ENCODE measurements around the gene MIPOL1. TPM values are rescaled to one million over a fixed set of nuclear protein-coding genes. Genes with fewer than 3 reads are reported as not detected.

Gene MIPOL1
- total and polyA plus RNA-seq, 9 of the 15 experiments (the other 6 are each of a cell fraction or from before 2014, with no cell fraction given) = 6.7 to 21.9 (median 12.4) TPM

DNA sequence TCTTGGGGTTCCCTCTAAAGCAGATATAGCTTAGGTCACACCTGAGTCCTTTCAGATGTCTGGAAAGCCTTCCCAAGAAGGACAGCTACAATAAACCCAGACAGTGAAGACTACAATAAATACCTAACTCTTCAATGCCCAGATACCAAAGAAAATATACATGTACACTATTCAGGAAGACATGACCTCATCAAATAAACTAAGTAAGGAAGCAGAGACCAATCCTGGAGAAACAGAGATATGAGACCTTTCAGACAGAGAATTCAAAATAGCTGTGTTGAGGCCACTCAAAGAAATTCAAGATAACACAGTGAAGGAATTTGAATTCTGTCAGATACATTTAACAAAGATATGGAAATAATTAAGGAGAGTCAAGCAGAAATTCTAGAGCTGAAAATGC, 15.3 kb downstream of the MIPOL1 start:
- in situ Hi-C loops (cut with MboI) = no loop called here
- ChIA-PET CTCF (ENCODE audit: low intra/inter-chr PET ratio) (no interaction called here), POLR2A (no interaction called here)
- H3K4me1 ChIP-seq (replicated peaks in 1 of 2; ENCODE audit: control insufficient read depth in 2 of 2, insufficient read depth in 2 of 2, low read length in 2 of 2) = no peaks in the 10 kb centered on the region
- BruUV-seq (replicated peaks) = no TSS peak
- no peak overlapping the region for H3K4me3 ChIP-seq
- intact Hi-C loops (cut with micrococcal nuclease) = no loop called here
- H3K27me3 ChIP-seq (ENCODE audit: control insufficient read depth in 2 of 2, insufficient read depth in 2 of 2, low read length in 2 of 2) = no peaks in the 10 kb centered on the region
- no peaks in the 10 kb centered on the region for H3K36me3 ChIP-seq (ENCODE audit: control insufficient read depth, insufficient read depth, low read length)
- no peaks in the 10 kb centered on the region for H4K20me1 ChIP-seq (replicated peaks; ENCODE audit: control insufficient read depth, insufficient read depth, low read length)
- no peaks in the 10 kb centered on the region for H3K9me1 ChIP-seq (ENCODE audit: control insufficient read depth, insufficient read depth, low read length)
- ATAC-seq (no peak), FAIRE-seq (no peak), DNase-seq (ENCODE audit: extremely low read depth in 1 of 4, low spot score in 3 of 4) (no peak)
- H3K4me2 ChIP-seq (ENCODE audit: insufficient read depth, low read length) = no peak overlapping the region
- H3K9ac ChIP-seq (ENCODE audit: insufficient read depth in 1 of 2, low read depth in 2 of 2, low read length in 2 of 2) = no peak overlapping the region
- TF ChIP-seq FOSL1 (tag; conservative IDR thresholded peaks at IDR 0.05) = no peak
- H3K9me3 ChIP-seq (replicated peaks; ENCODE audit: control insufficient read depth, insufficient read depth, low read depth, low read length) = peaks cover 1% of the 10 kb centered on the region; the same call in 1 of the 2 replicates
- no peak overlapping the region for H3K27ac ChIP-seq (ENCODE audit: extremely low read depth, low read depth, low read length)
- no peak overlapping the region for H2AFZ ChIP-seq (ENCODE audit: low read depth, low read length)
- H3K79me2 ChIP-seq (ENCODE audit: control insufficient read depth, insufficient read depth, low read length) = no peaks in the 10 kb centered on the region; the same call in 2 of the 3 replicates

DNA sequence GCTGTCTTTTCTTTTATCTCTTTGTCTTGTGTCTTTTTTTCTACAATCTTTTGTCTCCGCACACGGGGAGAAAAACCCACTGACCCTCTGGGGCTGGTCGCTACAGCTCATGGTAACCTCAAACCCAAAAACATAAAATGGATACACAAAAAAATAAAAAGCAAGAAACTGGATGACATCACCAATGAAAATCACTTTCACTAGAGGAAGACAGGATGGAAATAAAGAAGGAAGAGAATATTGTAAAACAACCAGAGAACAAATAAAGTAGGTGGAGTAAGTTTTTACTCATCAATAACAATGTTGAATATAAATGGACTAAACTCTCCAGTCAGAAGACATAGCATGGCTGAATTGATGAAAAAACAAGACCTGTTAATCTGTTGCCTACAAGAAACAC, 17.6 kb downstream of the MIPOL1 start:
- Histone ChIP-seq H3K4me3 (no peak overlapping the region), H3K36me3 (ENCODE audit: control insufficient read depth, insufficient read depth, low read length) (no peaks in the 10 kb centered on the region), H3K27ac (ENCODE audit: extremely low read depth, low read depth, low read length) (no peak overlapping the region), H3K9ac (ENCODE audit: insufficient read depth in 1 of 2, low read depth in 2 of 2, low read length in 2 of 2) (no peak overlapping the region), H3K9me1 (ENCODE audit: control insufficient read depth, insufficient read depth, low read length) (no peaks in the 10 kb centered on the region), H2AFZ (ENCODE audit: low read depth, low read length) (no peak overlapping the region), H3K79me2 (ENCODE audit: control insufficient read depth, insufficient read depth, low read length) (no peaks in the 10 kb centered on the region), H3K4me2 (ENCODE audit: insufficient read depth, low read length) (no peak overlapping the region), H3K27me3 (ENCODE audit: control insufficient read depth in 2 of 2, insufficient read depth in 2 of 2, low read length in 2 of 2) (no peaks in the 10 kb centered on the region), H3K9me3 (replicated peaks; ENCODE audit: control insufficient read depth, insufficient read depth, low read depth, low read length) (peaks cover 1% of the 10 kb centered on the region; the same call in 1 of the 2 replicates), H3K4me1 (replicated peaks in 1 of 2; ENCODE audit: control insufficient read depth in 2 of 2, insufficient read depth in 2 of 2, low read length in 2 of 2) (no peaks in the 10 kb centered on the region), H4K20me1 (replicated peaks; ENCODE audit: control insufficient read depth, insufficient read depth, low read length) (no peaks in the 10 kb centered on the region)
- CTCF ChIA-PET (ENCODE audit: low intra/inter-chr PET ratio) = no interaction called here
- POLR2A ChIA-PET = no interaction called here
- TF ChIP-seq FOXA1 (IDR thresholded peaks at IDR 0.05; ENCODE audit: borderline replicate concordance) (no peak), HMG20A (CRISPR knock-in tag; conservative IDR thresholded peaks at IDR 0.05) (no peak), FOXP1 (CRISPR knock-in tag; IDR thresholded peaks at IDR 0.05) (no peak), ZNF165 (CRISPR knock-in tag; IDR thresholded peaks at IDR 0.05; ENCODE audit: borderline replicate concordance) (no peak), LEF1 (IDR thresholded peaks at IDR 0.05) (no peak), FOS (IDR thresholded peaks at IDR 0.05; ENCODE audit: extremely low read depth, insufficient read length) (no peak), NCOR1 (IDR thresholded peaks at IDR 0.05) (no peak), SIRT6 (IDR thresholded peaks at IDR 0.05; ENCODE audit: low read depth, low read length) (no peak), NONO (IDR thresholded peaks at IDR 0.05; ENCODE audit: low read depth in 2 of 2, low read length in 1 of 2) (no peak)
- TF ChIP-seq, protein P1, sequence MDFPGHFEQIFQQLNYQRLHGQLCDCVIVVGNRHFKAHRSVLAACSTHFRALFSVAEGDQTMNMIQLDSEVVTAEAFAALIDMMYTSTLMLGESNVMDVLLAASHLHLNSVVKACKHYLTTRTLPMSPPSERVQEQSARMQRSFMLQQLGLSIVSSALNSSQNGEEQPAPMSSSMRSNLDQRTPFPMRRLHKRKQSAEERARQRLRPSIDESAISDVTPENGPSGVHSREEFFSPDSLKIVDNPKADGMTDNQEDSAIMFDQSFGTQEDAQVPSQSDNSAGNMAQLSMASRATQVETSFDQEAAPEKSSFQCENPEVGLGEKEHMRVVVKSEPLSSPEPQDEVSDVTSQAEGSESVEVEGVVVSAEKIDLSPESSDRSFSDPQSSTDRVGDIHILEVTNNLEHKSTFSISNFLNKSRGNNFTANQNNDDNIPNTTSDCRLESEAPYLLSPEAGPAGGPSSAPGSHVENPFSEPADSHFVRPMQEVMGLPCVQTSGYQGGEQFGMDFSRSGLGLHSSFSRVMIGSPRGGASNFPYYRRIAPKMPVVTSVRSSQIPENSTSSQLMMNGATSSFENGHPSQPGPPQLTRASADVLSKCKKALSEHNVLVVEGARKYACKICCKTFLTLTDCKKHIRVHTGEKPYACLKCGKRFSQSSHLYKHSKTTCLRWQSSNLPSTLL (IDR thresholded peaks at IDR 0.05) = no peak
- TF ChIP-seq, protein P2, sequence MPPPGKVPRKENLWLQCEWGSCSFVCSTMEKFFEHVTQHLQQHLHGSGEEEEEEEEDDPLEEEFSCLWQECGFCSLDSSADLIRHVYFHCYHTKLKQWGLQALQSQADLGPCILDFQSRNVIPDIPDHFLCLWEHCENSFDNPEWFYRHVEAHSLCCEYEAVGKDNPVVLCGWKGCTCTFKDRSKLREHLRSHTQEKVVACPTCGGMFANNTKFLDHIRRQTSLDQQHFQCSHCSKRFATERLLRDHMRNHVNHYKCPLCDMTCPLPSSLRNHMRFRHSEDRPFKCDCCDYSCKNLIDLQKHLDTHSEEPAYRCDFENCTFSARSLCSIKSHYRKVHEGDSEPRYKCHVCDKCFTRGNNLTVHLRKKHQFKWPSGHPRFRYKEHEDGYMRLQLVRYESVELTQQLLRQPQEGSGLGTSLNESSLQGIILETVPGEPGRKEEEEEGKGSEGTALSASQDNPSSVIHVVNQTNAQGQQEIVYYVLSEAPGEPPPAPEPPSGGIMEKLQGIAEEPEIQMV (tag; conservative IDR thresholded peaks at IDR 0.05; ENCODE audit: low read depth) = no peak
- no peak for DNase-seq (ENCODE audit: extremely low read depth in 1 of 4, low spot score in 3 of 4)
- FAIRE-seq = no peak
- in situ Hi-C loops (cut with MboI) = no loop called here
- no peak for ATAC-seq
- WGBS (ENCODE audit: insufficient coverage, low coverage, missing lambda C conversion rate) = 87% methylated on average over 3 of the region's 3 CpGs
- no TSS peak for BruUV-seq (replicated peaks)
- intact Hi-C loops (cut with micrococcal nuclease) = no loop called here

All from K562 (cell line).